Smooth muscle cell (in vitro differentiated cells): ENCODE results near the gene SARS1. TPM values are rescaled to one million over a fixed set of nuclear protein-coding genes. Genes with fewer than 3 reads are reported as not detected.

Experiments
- DNase-seq: peaks from one replicate; lab custom pipeline; 2025; ENCODE audit not compliant: unreplicated experiment; lab: John Stamatoyannopoulos, UW
- H2AFZ ChIP-seq: fragments of 200-600 bp; sonication (generic); 2 replicates; pipeline ENCODE4 v1.6.0; 2016; ENCODE audit warnings: antibody characterized with exemption, low read depth, mild to moderate bottlenecking
- H3F3A ChIP-seq: fragments of 200-600 bp; sonication (generic); 2 replicates; pipeline ENCODE4 v1.6.0; 2017; ENCODE audit warnings: antibody characterized with exemption, low read depth
- H3K27ac ChIP-seq: fragments of 200-600 bp; sonication (generic); 2 replicates; pipeline ENCODE4 v1.5.1; 2016; ENCODE audit warnings: low read depth, mild to moderate bottlenecking
- H3K27me3 ChIP-seq: fragments of 200-600 bp; sonication (generic); 2 replicates; pipeline ENCODE4 v1.6.1; 2016; ENCODE audit warnings: low read depth, mild to moderate bottlenecking
- H3K36me3 ChIP-seq: fragments of 200-600 bp; sonication (generic); 2 replicates; pipeline ENCODE4 v1.5.1; 2016; ENCODE audit warnings: low read depth
- H3K4me1 ChIP-seq: fragments of 200-600 bp; sonication (generic); 2 replicates; pipeline ENCODE4 v1.5.1; 2016; ENCODE audit warnings: low read depth
- H3K4me2 ChIP-seq: fragments of 200-600 bp; sonication (generic); 2 replicates; pipeline ENCODE4 v1.6.0; 2016; ENCODE audit warnings: mild to moderate bottlenecking
- H3K4me3 ChIP-seq: fragments of 200-600 bp; sonication (generic); 2 replicates; pipeline ENCODE4 v1.5.1; 2016; ENCODE audit warnings: mild to moderate bottlenecking
- H3K79me2 ChIP-seq: fragments of 200-600 bp; sonication (generic); 2 replicates; pipeline ENCODE4 v1.6.0; 2016; ENCODE audit warnings: low read depth, mild to moderate bottlenecking
- H3K9ac ChIP-seq: fragments of 200-600 bp; sonication (generic); 2 replicates; pipeline ENCODE4 v1.6.0; 2016; ENCODE audit warnings: low read depth
- H3K9me3 ChIP-seq: fragments of 200-600 bp; sonication (generic); replicated peaks from 2 replicates; pipeline ENCODE4 v1.5.1; 2016; ENCODE audit warnings: low read depth
- H4K20me1 ChIP-seq: fragments of 200-600 bp; sonication (generic); 2 replicates; pipeline ENCODE4 v1.6.0; 2016; ENCODE audit warnings: low read depth
- CTCF ChIP-seq: fragments of 200-600 bp; sonication (generic); IDR thresholded peaks from 2 replicates; pipeline ENCODE4 v1.5.1; 2017; ENCODE audit warnings: borderline replicate concordance, mild to moderate bottlenecking, antibody characterized with exemption; ENCODE audit not compliant: insufficient read depth, poor library complexity, severe bottlenecking
- whole genome bisulfite sequencing: methylation state at CpG from one replicate; pipeline ENCODE4 v1.1.7; 2016; ENCODE audit warnings: low lambda C conversion rate; 5-methylcytosine and 5-hydroxymethylcytosine counted together
- polyA plus RNA-seq: library from polyadenylated mRNA; unstranded; fragments of >200 nt; fragmentation: Nextera tagmentation; extraction: Ambion mirVana; gene quantifications from 2 replicates; pipeline ENCODE4 v1.2.1, GENCODE V29; 2016
- total RNA-seq: library from RNA; depleted of rRNA; stranded (reverse); fragments of >200 nt; gene quantifications from 2 replicates; pipeline ENCODE4 v1.2.3, GENCODE V29; 2014

Gene SARS1
- total and polyA plus RNA-seq, 2 experiments from 2014 or later: 157 to 176 TPM

- H4K20me1 ChIP-seq: no peaks in the 10 kb centered on the region
- H3F3A ChIP-seq: no peaks in the 10 kb centered on the region
- no peak overlapping the region for H2AFZ ChIP-seq
- no peaks in the 10 kb centered on the region for H3K27me3 ChIP-seq
- H3K4me1 ChIP-seq: peaks cover 3% of the 10 kb centered on the region
- H3K4me3 ChIP-seq: no peak overlapping the region
- no peaks in the 10 kb centered on the region for H3K36me3 ChIP-seq
- no peak for TF ChIP-seq CTCF
- no peak overlapping the region for H3K27ac ChIP-seq
- no peak overlapping the region for H3K9ac ChIP-seq
- no peak overlapping the region for H3K4me2 ChIP-seq
- DNase-seq: no peak
- H3K79me2 ChIP-seq: no peaks in the 10 kb centered on the region
- 96% methylated on average over 22 of the region's 22 CpGs for WGBS
- H3K9me3 ChIP-seq: no peaks in the 10 kb centered on the region
These were observed 48.7 kb downstream of the SARS1 start for GRCh38 chr1:109262231-109263055.

DNA sequence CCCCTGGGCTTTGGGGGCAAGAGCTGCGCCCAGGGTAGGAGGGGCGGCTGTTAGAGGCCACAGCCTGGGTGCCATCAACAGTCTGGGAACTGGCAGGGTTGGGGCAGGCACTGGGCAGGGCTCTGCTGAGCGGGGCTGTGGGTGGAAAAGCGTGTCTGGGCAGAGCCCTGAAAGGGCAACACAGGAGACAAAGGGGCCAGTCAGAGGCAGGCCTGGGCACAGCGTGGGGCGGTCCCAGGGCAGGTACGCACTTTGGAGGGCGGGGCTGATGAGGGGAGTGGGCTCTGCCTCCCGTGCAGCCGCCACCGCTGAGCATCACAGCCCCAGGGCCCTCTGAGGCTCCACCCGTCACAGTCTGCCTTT is 49.5 kb downstream of the SARS1 start:
- Histone ChIP-seq H3K4me3 (no peak overlapping the region), H3K4me1 (peaks cover 3% of the 10 kb centered on the region), H3F3A (no peaks in the 10 kb centered on the region), H2AFZ (no peak overlapping the region), H3K36me3 (no peaks in the 10 kb centered on the region), H3K9ac (no peak overlapping the region), H3K9me3 (no peaks in the 10 kb centered on the region), H3K27me3 (no peaks in the 10 kb centered on the region), H4K20me1 (no peaks in the 10 kb centered on the region), H3K79me2 (no peaks in the 10 kb centered on the region), H3K4me2 (no peak overlapping the region), H3K27ac (no peak overlapping the region)
- no peak for TF ChIP-seq CTCF
- 68% methylated on average over 9 of the region's 12 CpGs for WGBS
- no peak for DNase-seq

DNA sequence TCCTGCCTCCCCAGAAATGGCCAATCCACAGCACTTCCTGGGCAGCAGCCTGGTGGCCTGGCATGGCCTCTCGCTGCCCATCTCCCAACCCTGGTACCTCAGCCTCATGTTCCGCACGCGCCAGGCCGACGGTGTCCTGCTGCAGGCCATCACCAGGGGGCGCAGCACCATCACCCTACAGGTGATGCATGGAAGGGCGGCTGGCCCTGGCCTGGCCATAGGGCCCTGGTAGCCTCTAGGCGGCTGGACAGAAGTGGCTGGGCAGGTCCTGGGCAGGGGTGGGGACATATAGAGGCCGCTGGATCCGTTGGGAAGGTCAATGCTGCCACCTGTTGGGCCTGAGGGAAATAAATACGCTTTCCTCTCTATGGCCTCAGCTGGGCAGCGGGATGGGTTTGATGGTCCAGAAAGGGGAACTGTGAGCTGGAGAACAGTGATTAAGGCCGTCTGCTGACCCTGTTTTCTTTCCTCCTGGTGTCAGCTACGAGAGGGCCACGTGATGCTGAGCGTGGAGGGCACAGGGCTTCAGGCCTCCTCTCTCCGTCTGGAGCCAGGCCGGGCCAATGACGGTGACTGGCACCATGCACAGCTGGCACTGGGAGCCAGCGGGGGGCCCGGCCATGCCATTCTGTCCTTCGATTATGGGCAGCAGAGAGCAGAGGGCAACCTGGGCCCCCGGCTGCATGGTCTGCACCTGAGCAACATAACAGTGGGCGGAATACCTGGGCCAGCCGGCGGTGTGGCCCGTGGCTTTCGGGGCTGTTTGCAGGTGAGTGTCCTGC is 50.1 kb downstream of the SARS1 start:
- Histone ChIP-seq H3K27ac (no peak overlapping the region), H3K79me2 (no peaks in the 10 kb centered on the region), H3K4me1 (peaks cover 3% of the 10 kb centered on the region), H3F3A (no peaks in the 10 kb centered on the region), H3K36me3 (no peaks in the 10 kb centered on the region), H2AFZ (no peak overlapping the region), H3K9me3 (no peaks in the 10 kb centered on the region), H3K9ac (no peak overlapping the region), H3K4me2 (no peak overlapping the region), H3K27me3 (no peaks in the 10 kb centered on the region), H3K4me3 (no peak overlapping the region), H4K20me1 (no peaks in the 10 kb centered on the region)
- WGBS: 48% methylated on average over 28 of the region's 29 CpGs
- peak; percentile 45 for DNase-seq
- peak; percentile 98 for TF ChIP-seq CTCF
